DMS53 treated with DMSO at 0.1 percent for 48 hours (cell line): ENCODE results near the gene KRT9.

ENCODE experiments used
- DNase-seq: peaks from one replicate; lab custom pipeline; 2025; ENCODE audit not compliant: unreplicated experiment; lab: John Stamatoyannopoulos, UW

The KRT9 gene

DNA sequence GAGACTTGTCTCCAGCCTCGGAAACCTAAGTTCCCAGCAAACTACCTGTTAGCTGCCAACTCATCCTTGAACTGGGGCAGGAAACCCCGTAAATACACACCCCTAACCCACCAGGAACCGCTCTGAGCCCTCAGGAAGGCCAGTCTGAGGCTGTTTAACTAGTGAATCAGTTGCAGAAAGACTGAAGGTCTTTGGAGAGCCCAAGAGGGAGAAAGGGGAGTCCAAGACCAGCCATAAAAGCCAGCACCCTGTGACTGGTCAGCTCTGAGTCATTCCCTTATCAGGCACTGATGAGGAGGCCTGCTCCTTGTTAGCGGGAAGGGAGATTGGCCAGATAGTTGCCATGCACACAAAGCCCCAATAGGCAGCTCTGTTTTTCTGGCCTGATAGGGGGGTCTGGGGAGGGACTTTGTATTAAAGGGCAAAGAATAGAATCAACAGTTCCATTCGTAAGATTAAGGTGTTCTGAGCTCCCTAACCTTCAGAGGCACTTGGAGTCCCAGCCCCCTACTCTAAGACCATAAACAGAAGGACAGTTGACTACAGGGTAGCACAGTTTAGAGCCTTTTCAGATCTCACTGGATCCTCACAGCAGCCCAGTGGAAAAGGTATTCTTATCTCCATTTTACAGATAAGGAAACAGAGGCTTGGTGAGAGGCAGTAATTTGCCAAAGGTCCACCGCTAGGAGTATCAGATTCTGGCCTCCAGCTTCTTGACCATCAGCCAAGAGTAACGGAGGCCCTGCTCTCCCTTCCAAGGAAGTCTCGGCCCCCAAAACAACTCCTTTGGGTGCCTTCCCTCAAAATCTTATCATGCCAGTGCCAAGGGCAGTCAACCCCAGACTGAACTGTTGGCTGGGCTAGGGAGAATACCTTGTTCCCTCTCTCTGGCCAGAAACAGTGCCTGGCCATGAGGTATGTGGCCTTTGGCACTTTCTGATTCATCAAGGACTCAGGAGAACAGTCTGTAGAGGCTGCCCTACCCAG is 41.5 kb downstream of the KRT9 start:
- DNase-seq: no peak

DNA sequence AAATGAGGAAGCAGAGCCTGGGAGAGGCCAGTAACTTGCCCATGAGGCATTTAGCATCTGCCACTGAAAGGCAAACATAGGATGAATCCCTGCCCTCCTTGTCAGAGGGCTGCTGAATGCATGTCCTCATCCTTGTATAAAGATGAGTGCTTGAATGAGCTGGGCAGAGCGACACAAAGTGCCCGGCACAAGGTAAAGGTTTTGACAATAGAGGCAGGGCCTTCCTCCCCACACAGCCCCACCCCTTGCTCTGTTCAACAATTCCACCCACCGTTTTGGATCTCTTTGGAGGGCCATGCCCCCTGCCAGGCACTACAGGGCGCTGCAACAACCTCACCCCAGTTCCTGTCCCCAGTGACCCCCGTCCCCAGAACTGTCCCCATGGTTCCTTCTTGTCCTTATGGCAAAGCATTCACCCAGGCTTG is 42.4 kb downstream of the KRT9 start:
- DNase-seq: peak; percentile 59

DNA sequence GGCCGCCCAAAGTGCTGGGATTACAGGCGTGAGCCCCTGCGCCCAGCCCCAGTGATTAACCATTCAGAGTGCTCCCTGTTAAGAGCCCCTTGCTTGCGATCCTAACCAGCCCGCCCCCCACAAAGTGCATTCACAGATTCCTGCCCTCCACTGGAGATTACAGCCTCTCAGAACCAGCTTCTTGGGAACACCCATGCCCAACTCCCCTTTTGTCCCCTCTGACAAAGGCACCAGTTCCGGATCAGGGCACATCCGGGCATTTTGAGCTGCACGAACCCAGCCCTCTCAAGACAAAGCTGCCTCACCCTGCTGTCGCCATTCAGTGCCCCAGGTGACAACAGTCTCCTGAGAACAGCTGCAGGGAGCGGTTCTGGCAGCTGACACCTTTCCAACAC is 42.9 kb downstream of the KRT9 start:
- peak; percentile 59 for DNase-seq

DNA sequence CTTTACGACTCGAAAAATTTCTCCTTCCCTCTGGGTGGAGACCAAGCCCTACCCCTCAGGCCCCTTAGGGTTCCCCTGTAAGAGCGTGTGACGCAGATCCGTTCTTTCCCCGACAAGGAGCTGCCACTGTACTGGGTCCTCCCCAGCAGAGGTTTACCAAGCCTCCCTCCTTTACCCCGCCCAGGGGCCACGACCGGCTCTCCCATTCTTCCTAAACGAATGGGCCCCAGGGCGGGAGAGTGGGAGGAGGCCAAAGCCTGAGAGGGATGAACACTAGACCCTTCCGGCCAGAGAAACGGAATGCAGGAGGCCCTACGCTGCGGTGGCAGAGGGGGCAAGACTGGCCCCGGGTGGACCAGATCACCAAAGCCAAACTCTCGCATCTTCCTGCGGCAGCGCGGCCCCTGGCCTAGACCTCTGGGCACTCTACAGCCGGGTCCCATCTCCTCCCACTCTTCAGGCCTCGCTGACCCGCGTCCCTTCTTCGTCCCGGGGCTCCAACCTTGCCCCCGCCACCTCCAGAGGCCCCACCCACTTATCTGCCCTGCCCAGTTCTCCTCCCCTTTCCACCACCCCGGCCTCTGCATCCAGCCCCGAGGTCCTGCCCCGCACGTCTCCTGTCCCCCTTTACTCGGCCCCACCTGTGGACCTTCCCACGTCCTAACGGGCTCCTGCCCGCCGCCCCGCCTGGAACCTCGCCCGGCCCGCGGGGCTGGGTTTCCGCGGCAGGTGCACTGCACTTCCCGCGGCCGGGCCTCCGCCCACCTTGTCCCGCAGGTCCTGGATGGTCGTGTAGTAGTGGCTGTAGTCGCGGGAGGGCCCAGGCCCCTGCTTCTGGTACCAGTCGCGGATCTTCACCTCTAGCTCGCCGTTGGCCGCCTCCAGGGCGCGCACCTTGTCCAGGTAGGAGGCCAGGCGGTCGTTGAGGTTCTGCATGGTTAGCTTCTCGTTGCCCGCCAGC is 44.5 kb downstream of the KRT9 start:
- DNase-seq: no peak

DNA sequence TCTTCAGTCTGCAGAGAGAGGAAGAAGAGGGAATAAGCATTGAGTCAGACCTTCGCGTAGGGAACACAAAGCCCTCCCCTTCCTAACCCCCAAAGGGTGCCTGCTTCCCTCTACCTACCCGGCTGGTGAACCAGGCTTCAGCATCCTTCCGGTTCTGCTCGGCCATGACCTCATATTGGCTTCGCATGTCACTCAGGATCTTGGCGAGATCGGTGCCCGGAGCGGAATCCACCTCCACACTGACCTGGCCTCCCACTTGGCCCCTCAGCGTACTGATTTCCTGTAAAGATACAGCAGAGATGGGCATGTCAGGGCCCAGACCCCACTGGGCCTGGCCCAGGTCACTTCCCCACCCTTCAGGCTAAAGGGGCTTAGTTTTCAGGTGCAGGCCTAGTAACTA is 47.6 kb downstream of the KRT9 start:
- DNase-seq: no peak

DNA sequence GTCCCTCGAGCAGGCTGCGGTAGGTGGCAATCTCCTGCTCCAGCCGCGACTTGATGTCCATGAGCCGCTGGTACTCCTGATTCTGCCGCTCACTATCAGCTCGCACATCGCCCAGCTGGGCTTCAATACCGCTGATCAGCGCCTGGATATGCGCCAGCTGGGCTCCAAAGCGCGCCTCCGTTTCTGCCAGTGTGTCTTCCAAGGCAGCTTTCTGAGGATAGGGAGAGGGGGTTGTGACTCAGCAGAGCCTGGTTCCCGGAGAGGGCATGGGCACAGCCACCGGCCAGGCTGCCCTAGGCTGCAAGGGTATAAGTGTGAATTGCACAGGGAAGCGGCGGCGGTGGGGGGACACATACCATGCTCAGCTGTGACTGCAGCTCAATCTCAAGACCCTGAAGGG is 48.1 kb downstream of the KRT9 start:
- DNase-seq: no peak

DNA sequence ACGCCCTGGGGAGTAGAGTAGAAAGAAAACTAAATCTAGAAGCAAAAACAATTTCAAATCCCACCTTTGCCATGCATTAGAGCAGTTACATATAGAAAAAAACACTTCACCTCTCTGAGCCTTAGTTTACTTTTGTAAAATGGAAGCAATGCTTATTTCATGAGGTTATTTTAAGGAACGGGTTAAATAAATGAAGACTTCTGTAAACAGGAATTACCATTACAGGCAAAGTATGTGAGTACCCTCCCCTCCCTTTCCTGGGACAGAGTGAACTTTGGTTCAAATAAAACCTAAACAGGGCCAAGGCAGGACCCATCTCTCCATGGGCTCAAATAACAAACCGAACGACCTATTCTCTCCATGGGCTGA is 48.6 kb downstream of the KRT9 start:
- DNase-seq: no peak

DNA sequence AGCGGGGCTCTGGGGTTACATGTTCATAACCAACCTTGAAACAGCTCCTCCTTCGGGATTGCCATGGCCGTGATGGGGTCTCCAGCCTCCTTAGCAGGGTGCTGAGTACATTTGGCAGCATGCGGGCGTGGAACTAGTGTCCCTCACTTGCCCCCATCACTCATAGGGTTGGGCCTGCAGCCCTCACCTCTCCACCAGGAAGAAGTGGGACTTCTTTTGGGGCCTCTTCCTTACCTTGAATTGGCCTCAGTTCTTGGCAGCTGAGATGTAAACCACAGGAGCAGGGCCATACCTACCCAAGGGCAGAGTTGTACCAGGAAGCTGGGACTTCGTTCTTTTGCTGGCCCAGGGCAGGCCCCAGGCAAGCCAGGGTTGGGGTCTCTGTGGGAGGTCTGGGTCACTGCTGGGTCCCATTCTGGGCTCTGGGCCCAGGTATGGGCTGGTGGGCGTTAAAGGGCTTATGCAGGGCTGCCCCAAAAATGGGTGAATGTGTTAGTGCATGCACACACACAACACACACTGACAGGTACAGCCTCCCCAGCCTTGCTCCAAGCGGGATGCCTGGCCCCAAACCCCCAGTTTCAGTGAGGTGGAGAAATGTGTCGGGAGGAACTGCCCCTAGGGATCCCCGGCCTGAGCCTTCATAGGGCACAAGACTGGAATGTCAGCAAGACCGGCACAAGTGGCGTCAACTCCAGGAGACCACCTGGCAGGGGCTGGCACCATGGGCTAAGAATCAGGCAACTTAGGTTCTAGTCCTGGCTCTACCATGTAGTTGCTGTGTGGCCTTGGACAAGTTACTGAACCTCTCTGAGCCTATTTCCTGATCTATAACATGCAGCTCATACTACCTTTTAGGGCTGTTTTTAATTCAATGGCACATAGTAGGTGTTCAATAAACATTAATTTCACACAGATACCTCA is 49.3 kb downstream of the KRT9 start:
- DNase-seq: no peak

DNA sequence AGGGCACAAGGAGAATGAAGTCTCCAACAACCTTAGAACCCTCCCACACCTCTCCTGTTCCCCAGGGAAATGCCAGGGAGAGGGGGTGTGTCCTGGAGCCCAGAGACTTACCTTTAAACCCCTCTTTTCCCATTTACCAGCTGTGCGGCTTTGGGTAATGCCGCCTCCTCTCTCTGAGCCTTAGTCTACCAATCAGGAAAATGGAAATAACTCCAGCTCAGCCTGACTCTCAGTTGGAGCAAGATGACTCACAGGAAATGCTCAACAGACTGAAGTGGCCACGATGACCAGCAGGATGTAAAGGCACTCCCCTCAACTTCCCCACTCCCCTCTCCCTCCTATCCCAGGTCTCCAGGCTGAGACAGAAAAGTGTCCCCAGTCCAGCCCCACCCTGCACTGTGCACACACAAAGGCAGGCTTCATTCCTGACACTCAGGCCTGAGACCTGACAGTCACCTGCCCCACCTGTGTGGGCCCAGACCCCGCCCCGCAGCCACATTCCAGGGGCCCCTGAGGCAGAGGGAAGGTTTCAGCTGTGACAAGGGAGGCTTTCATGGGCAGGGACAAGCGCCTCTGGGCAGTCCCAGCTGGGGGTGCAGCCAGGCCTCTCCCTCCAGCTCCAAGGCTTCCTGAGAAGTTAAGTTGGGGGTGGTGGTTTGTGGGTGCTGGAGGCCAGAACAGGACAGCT is 50.1 kb downstream of the KRT9 start:
- peak; percentile 80 for DNase-seq

DNA sequence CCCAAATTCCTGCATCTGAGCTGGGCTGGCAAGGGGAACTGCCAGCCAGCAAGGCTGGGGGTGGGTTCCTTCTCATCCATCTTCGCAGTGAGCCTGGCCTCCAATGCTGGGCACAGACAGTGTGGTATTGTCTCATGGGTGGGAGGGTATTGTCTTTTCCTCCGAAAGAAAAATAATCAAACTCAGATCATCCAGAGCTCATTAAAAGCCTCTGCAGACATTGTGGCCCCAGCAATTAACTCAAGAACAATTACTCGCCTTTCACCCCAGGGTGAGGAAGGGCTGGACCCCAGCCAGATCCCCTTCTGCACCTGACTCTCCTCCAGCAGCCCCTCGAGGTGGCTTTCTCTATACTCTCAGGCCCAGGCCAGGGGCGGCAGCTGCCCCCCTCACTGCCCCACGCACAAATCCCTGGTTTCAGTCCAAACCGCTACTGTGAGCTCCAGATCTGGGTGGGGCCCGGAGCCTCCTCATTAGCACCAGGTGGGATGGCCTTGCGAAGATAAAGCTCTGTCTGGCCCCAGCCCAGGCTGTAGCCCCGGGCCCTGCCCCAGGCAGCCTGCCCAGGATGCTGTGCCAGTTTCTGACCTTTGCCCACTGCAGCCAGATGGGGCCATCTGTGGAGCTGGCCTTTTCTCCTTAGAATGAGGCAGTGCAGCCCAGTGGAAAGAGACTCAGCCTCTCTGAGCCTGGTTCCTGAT is 50.9 kb downstream of the KRT9 start:
- DNase-seq: no peak

DNA sequence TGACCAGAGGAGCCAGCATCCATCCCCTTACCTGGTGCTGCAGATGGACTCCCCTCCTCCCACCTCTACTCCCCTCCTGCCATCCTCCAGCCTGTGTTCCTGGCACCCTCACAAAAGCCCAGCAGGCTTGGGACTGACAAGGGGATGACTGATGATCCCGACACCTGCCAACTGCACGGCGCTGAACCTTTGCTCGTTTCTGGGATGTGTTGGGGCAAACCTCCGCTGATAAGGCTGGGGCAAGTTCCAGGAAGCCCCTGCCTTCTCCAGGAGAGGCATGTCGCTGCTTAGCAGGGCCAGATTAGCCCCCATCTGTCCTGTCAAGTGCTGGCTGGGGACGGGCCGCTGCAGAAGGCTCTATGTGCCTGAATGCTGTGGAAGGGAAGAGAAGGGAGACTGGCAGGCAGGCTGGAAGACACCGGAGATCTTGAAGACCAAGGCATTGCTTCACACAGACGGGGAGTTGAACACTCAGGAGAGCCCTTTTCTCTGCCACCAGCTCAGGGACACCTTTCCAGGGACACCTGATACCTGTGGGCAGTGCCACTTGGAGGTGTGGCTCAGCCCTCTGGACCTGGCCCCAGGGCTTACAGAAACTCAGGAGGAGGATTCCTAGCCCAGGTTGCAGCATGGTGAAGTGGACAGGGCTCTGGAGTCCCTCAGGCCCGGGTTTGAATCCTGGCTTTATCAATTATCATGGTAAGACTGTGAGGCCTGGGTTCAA is 52.2 kb downstream of the KRT9 start:
- DNase-seq: no peak

DNA sequence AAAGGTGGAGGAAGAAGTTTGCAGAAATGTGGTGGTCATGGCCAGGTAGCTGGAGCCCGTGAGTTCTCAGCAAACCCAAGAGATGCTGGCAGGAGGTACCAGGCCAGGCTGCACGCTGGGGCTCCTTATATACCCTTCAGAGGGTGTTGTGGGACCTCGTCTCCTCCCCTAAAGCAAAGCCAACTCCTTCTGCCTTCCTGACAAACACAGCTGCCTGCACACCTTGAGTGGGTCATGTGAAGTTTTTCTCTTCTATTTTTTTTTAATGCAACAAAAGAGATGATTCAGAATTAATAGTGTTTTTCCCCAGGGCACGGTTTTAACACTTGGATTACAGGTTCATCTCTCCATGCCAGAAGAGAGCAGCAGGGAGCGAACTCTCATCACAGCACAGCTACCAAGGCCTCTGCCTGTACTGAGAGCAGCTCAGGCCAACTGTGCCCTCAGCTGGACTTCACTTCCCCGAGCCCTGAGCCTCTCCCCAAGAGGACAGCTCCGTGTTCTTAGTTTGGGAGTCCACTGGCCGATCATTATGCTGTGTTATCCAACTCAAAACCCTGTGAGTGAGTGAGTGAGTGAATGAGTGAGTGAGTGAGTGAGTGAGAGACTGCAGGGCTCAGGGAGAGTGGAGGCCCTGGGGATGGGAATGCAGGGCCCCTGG is 52.9 kb downstream of the KRT9 start, which contains the start of gene KRT15:
Gene KRT15, minus strand, starts transcription at position 102 of the 661 bp plus-strand sequence. Its CDS starts 63 bp downstream, at position 39.
- DNase-seq: peak; percentile 29

DNA sequence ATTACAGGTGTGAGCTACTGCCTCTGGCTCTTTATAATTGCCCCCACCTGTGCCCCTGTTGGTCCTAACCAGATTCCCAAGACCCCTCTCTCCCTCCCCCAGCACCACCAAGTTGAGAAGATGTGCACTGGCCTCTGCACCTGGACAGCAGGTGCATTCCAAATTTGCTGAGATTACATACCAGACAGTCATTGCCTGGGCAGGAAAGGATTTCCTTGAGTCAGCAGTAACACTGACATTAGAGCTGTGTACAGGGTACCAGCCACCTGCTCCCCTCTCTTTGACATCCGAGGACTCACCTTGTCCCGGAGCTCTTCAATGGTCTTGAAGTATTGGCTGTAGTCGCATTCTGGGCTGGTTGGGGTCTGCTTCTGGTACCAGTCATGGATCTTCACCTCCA is 53.8 kb downstream of the KRT9 start:
- no peak for DNase-seq

DNA sequence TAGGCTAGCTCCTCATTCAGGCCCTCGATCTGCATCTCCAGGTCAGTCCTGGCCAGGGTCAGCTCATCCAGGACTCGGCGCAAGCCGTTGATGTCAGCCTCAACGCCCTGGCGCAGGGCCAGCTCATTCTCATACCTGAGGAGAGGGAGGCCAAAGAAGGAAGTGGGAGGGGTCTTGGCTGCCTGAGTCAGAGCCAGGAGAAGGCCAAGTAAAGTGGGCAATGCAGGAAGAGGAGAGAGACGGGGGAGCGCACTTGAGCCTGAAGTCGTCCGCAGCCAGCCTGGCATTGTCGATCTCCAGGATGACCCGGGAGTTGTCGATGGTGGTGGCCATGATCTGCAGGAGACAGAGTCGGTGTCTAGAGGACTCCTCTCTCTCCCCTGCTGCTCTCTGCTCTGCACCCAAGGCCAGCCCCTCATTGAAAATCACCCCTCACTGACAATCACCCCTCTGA is 55.0 kb downstream of the KRT9 start:
- DNase-seq: no peak

DNA sequence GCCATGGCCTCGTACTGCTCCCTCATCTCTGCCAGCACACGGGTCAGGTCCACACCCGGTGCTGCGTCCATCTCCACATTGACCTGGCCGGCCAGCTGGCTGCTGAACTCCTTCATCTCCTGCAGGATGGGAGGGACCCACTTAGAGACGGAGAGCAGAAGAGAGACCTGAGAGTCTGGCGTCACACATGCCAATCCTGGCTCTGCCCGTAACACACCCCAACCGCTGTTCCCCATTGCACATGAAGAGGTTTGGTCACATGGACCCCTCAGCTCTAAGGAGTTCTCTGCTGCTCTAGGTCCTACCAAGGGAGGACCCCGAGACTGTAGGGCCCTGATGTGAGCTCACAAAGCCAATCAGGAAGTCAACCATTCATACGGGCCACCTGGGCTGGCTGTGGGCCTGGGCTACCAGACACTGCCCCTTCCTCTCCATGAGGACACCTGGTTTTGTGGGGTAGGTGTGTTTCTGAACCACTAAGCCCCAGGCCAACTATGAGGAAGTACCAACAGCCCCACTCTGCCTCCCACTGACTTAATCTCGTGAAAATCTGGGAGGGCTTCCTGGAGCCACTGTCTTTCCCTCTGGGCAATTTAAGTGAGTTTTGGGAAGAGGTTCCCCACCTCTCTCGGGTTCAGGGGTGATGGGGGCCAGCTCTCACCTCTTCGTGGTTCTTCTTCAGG is 55.6 kb downstream of the KRT9 start:
- no peak for DNase-seq
